Spleen (tissue), 11 donors: ENCODE results near the gene ARMS2. TPM values are rescaled to one million over a fixed set of nuclear protein-coding genes. Genes with fewer than 3 reads are reported as not detected.

Experiments used
- DNase-seq: peaks from one replicate; pipeline ENCODE4 v3.0.0-alpha.2; 2020
- H3K27ac ChIP-seq, 8 donors: fragments of 200-600 bp; sonication (generic) in 7 of 8; 1 replicate in 4 of 8; 2 replicates in 4 of 8; pipeline versions ENCODE4 v1.5.0 to v1.8.0; 2016 to 2021; ENCODE audit warnings: inconsistent platforms in 4 of 8, mild to moderate bottlenecking in 4 of 8, moderate library complexity in 1 of 8
- H3K27me3 ChIP-seq, 7 donors: fragments of 200-600 bp; sonication (generic) in 6 of 7; replicated peaks in 1 of 7; 1 replicate in 4 of 7; 2 replicates in 3 of 7; pipeline versions ENCODE4 v1.5.0 to v1.8.0; 2016 to 2021; ENCODE audit warnings: inconsistent platforms in 3 of 7, mild to moderate bottlenecking in 1 of 7
- H3K36me3 ChIP-seq, 6 donors: fragments of 200-600 bp; sonication (generic) in 5 of 6; 1 replicate in 4 of 6; 2 replicates in 2 of 6; pipeline versions ENCODE4 v1.5.0 to v1.8.0; 2016 to 2021; ENCODE audit warnings: inconsistent platforms in 2 of 6
- H3K4me1 ChIP-seq, 6 donors: fragments of 200-600 bp; sonication (generic) in 5 of 6; 1 replicate in 3 of 6; 2 replicates in 3 of 6; pipeline versions ENCODE4 v1.5.0 to v1.8.0; 2016 to 2021; ENCODE audit warnings: inconsistent platforms in 3 of 6
- H3K4me3 ChIP-seq, 8 donors: fragments of 200-600 bp; sonication (generic) in 7 of 8; 1 replicate in 4 of 8; 2 replicates in 4 of 8; pipeline versions ENCODE4 v1.5.0 to v1.8.0; 2016 to 2021; ENCODE audit warnings: inconsistent platforms in 4 of 8, mild to moderate bottlenecking in 4 of 8, moderate library complexity in 2 of 8
- H3K9me3 ChIP-seq, 8 donors: fragments of 200-600 bp; sonication (generic) in 7 of 8; 1 replicate in 4 of 8; 2 replicates in 4 of 8; pipeline versions ENCODE4 v1.5.0 to v1.8.0; 2016 to 2021; ENCODE audit warnings: inconsistent platforms in 4 of 8
- POLR2A ChIP-seq, 3 donors: fragments of 450-650 bp; IDR thresholded peaks; one replicate each; pipeline ENCODE4 v1.5.1; 2017; ENCODE audit warnings: antibody characterized with exemption in 3 of 3, mild to moderate bottlenecking in 1 of 3
- POLR2AphosphoS5 ChIP-seq, 3 donors: sonication (generic); formaldehyde crosslinking; IDR thresholded peaks; one replicate each; pipeline ENCODE4 v1.5.1; 2017; ENCODE audit warnings: antibody characterized with exemption in 3 of 3
- WGBS, 5 donors: extraction: QIAGEN DNeasy Blood & Tissue Kit in 3 of 5; methylation state at CpG; one replicate each; pipeline versions ENCODE4 v1.1.5 to v1.1.7; 2013 to 2018; 5-methylcytosine and 5-hydroxymethylcytosine counted together
- intact Hi-C: fragments of 100-400 bp; cut with DNase I; formaldehyde crosslinking; loops from one replicate; pipeline ENCODE4 v1.15.0; 2023; ENCODE audit warnings: low total_unique reads
- polyA plus RNA-seq, 3 donors: library from polyadenylated mRNA; stranded (reverse); fragments of 200-250 nt; gene quantifications; one replicate each; pipeline ENCODE4 v1.2.1, GENCODE V29; 2013
- total RNA-seq, 7 donors: library from RNA; depleted of rRNA in 3 of 7; stranded (reverse); fragments of >200 nt in 3 of 7; fragmentation: NEBNext Ultra II Directional in 4 of 7; extraction: Animal tissue kit (Norgen Biotek cat#: 25700) in 4 of 7; gene quantifications; one replicate each; pipeline versions ENCODE4 v1.1.0 to v1.2.1, GENCODE V29; 2016 to 2021
- TF ChIP-seq, protein P1 (sequence below), 11 experiments: fragments of 200-600 bp in 7 of 11; fragments of 450-650 bp in 4 of 11; sonication (generic) in 4 of 11; IDR thresholded peaks in 8 of 11; conservative IDR thresholded peaks in 3 of 11; 1 replicate in 7 of 11; 2 replicates in 4 of 11; pipeline versions ENCODE4 v1.4.0 to v1.8.0; 2016 to 2021; ENCODE audit warnings: antibody characterized with exemption in 11 of 11, inconsistent platforms in 4 of 11, mild to moderate bottlenecking in 1 of 11
- donor health status: healthy with polysubstance abuse.
- donor health status: DM: no; HTN: no; CAD: no; lungs with moderate emphysema.
- donor health status: DM: no; HTN: no; CAD: no.
- donor health status: Bipolar disorder and iron deficiency.
- donor health status: healthy.
- donor health status: DM: no; HTN: no; CAD: no.
- donor health status: DM: yes; HTN: yes; CAD: no.

The ARMS2 gene
- total and polyA plus RNA-seq, 10 donors, result not detected

DNA sequence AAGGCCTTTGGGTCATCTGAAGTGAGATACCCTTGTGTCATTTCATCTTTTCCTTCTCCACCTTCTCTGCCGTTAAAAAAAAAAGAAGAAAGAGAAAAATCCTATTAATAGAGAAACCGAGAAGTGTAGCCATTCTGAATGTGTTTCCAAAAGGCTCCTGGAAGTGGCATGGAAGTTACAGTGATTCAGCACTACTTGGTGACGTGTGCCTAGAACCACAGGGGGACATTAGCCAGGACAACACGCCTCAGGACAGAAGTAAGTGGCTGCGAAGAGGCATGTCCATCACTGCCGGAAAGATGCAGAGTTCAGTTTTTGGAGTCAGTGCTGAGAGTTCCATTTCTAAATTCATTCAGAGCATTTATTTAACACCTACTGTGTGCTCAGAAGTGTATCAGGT, 13.2 kb downstream of the ARMS2 start:
- Histone ChIP-seq H3K4me1 (peaks cover 0 to 28% (median 7%) of the 10 kb centered on the region in 6 donors), H3K36me3 (no peaks in the 10 kb centered on the region), H3K9me3 (no peaks in the 10 kb centered on the region), H3K27me3 (peaks cover 0 to 64% (median 11%) of the 10 kb centered on the region in 7 donors), H3K4me3 (no peak overlapping the region), H3K27ac (no peak overlapping the region)
- intact Hi-C loops, result no loop called here
- TF ChIP-seq, protein P1, sequence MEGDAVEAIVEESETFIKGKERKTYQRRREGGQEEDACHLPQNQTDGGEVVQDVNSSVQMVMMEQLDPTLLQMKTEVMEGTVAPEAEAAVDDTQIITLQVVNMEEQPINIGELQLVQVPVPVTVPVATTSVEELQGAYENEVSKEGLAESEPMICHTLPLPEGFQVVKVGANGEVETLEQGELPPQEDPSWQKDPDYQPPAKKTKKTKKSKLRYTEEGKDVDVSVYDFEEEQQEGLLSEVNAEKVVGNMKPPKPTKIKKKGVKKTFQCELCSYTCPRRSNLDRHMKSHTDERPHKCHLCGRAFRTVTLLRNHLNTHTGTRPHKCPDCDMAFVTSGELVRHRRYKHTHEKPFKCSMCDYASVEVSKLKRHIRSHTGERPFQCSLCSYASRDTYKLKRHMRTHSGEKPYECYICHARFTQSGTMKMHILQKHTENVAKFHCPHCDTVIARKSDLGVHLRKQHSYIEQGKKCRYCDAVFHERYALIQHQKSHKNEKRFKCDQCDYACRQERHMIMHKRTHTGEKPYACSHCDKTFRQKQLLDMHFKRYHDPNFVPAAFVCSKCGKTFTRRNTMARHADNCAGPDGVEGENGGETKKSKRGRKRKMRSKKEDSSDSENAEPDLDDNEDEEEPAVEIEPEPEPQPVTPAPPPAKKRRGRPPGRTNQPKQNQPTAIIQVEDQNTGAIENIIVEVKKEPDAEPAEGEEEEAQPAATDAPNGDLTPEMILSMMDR (IDR thresholded peaks at IDR 0.05 in 8 of 11, conservative IDR thresholded peaks at IDR 0.05 in 3 of 11), result no peak
- TF ChIP-seq POLR2A (IDR thresholded peaks at IDR 0.05) (no peak), POLR2AphosphoS5 (IDR thresholded peaks at IDR 0.05) (no peak)
- 66 to 87% (median 77%) methylated on average over 6 of the region's 6 CpGs for WGBS, 5 donors
- DNase-seq, result no peak

- Histone ChIP-seq H3K4me3 (no peak overlapping the region), H3K27ac (peak overlapping the region in 3 of 8 donors; percentile 30 to 60 (median 41)), H3K9me3 (no peaks in the 10 kb centered on the region), H3K36me3 (no peaks in the 10 kb centered on the region), H3K4me1 (peaks cover 0 to 21% (median 1%) of the 10 kb centered on the region in 6 donors), H3K27me3 (peaks cover 0 to 57% (median 4%) of the 10 kb centered on the region in 7 donors)
- 86 to 94% (median 93%) methylated on average over 5 of the region's 5 CpGs for WGBS, 5 donors
- TF ChIP-seq, protein P1 (IDR thresholded peaks at IDR 0.05 in 8 of 11, conservative IDR thresholded peaks at IDR 0.05 in 3 of 11), result no peak
- no peak for TF ChIP-seq POLR2AphosphoS5 (IDR thresholded peaks at IDR 0.05)
- no peak for TF ChIP-seq POLR2A (IDR thresholded peaks at IDR 0.05)
- intact Hi-C loops, result no loop called here
- no peak for DNase-seq
Observed at GRCh38 chr10:122468307-122468925, 14.0 kb downstream of the ARMS2 start.

DNA sequence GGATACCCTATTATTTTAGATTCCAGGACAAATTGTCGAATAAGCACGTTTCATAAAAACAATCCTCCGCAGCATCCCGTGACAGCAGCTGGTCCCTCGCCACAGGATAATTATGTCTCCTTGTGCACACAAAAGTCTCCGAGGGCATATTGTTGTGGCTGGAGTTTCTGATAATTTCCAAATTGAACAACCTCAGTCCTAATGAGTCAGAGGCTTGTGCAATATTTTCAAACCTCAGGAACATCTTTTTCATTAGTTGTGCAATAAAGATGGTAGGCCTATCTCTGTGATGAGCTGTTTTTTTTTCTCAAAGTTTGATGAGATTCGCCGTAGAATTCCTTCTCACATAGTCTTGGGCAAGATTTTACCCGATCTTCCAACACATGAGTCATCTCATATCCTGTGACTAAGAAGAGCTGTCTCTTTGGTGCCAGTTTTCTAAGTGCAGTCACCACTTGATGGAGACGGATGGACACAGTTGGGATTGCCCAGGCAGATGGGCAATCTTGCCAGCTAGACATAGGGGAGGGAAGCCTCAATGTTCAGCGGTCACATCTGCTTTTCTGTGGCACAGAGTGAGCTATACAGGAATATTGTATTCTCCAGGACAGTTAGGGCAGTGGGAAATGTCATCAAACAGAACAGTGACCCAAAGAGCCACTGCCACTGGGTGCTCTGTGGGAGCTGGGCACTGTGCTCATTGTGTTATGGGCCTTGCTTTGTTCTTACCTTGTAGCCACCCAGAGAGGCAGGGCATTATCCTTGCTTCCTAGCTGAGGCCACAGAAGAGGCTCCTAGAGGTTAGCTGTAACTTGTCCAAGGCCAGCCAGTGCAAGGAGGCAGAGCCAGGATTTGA, 14.7 kb downstream of the ARMS2 start:
- peak; percentile 28 for DNase-seq
- Histone ChIP-seq H3K27me3 (peaks cover 0 to 57% (median 0%) of the 10 kb centered on the region in 7 donors), H3K4me3 (no peak overlapping the region), H3K27ac (peak overlapping the region in 5 of 8 donors; percentile 25 to 66 (median 41)), H3K4me1 (peaks cover 1 to 24% (median 5%) of the 10 kb centered on the region in 6 donors), H3K9me3 (no peaks in the 10 kb centered on the region), H3K36me3 (no peaks in the 10 kb centered on the region)
- TF ChIP-seq POLR2AphosphoS5 (IDR thresholded peaks at IDR 0.05), result peak in 1 of 3 donors; percentile 49
- TF ChIP-seq POLR2A (IDR thresholded peaks at IDR 0.05), result no peak
- WGBS, 5 donors, result 46 to 80% (median 58%) methylated on average over 11 of the region's 11 CpGs
- intact Hi-C loops, result no loop called here

DNA sequence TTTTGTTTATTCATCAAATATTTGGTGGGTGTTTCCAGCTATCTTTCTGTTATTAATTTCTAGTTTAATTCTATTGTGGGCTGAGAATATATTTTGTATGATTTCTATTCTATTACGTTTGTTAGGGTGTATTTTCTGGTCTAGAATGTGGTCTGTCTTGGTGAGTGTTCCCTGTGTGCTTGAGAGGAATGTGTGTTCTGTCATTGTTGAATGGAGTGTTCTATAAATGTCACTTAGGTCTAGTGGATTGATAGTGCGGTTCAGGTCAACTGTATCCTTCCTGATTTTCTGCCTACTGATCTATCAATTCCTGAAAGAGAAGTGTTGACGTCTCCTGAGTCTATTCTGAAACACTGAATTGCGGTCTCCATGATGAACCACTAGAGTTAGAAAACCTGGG, 15.4 kb downstream of the ARMS2 start:
- 69 to 84% (median 80%) methylated on average over 4 of the region's 4 CpGs for WGBS, 5 donors
- Histone ChIP-seq H3K9me3 (no peaks in the 10 kb centered on the region), H3K4me3 (no peak overlapping the region), H3K36me3 (no peaks in the 10 kb centered on the region), H3K27me3 (peaks cover 0 to 58% (median 0%) of the 10 kb centered on the region in 7 donors), H3K27ac (peak overlapping the region in 3 of 8 donors; percentile 41 to 66 (median 60)), H3K4me1 (peaks cover 8 to 31% (median 12%) of the 10 kb centered on the region in 6 donors)
- TF ChIP-seq POLR2AphosphoS5 (IDR thresholded peaks at IDR 0.05) (no peak), POLR2A (IDR thresholded peaks at IDR 0.05) (no peak)
- TF ChIP-seq, protein P1 (IDR thresholded peaks at IDR 0.05 in 8 of 11, conservative IDR thresholded peaks at IDR 0.05 in 3 of 11), result no peak
- no peak for DNase-seq
- intact Hi-C loops, result no loop called here
